Epithelial cell of proximal tubule (primary cell): Measurements from ENCODE around the gene TRIP13. TPM values are rescaled to one million over a fixed set of nuclear protein-coding genes. Genes with fewer than 3 reads are reported as not detected.
"Not testable (repeated sequence)": the region's sequence is repeated elsewhere in the genome, so short reads cannot be mapped to it uniquely, and the experiment has no call there.

Experiments used
- DNase-seq: peaks from one replicate; pipeline ENCODE4 v3.0.0-alpha.2; 2011; ENCODE audit warnings: low read depth
- H3K4me3 ChIP-seq: 2 replicates; pipeline ENCODE4 v1.5.1; 2011; ENCODE audit warnings: low read depth, mild to moderate bottlenecking, low read length
- CTCF ChIP-seq: conservative IDR thresholded peaks from 2 replicates; pipeline ENCODE4 v1.5.1; 2012; ENCODE audit warnings: low read depth, mild to moderate bottlenecking, low read length
- total RNA-seq: library from RNA; depleted of rRNA; stranded (reverse); fragments of >200 nt; gene quantifications from 2 replicates; pipeline ENCODE4 v1.2.3, GENCODE V29; 2015

The TRIP13 gene
- 66.7 and 99.9 TPM in 2 replicates for total RNA-seq

- no peak for TF ChIP-seq CTCF
- H3K4me3 ChIP-seq, result peak within 1 kb of the TSS; percentile 99
- DNase-seq, result no peak
Observed at GRCh38 chr5:892394-893136, at the start of gene TRIP13, which contains the start of gene BRD9. TSS of gene TRIP13 (plus strand) at chr5:892884. CDS start at chr5:892999, 115 bp downstream. TSS of gene BRD9 (minus strand) at chr5:892801. CDS start at chr5:892657, 144 bp downstream.

- H3K4me3 ChIP-seq, DNase-seq: not testable (repeated sequence)
Observed at GRCh38 chr5:843371-843770, 49.3 kb upstream of the TRIP13 start.

- DNase-seq, H3K4me3 ChIP-seq: not testable (repeated sequence)
Observed at GRCh38 chr5:843926-844325, 48.8 kb upstream of the TRIP13 start.

- not testable (repeated sequence) for DNase-seq, H3K4me3 ChIP-seq
Observed at GRCh38 chr5:844426-844825, 48.3 kb upstream of the TRIP13 start.

GRCh38 chr5:845031-845675, 47.5 kb upstream of the TRIP13 start:
- DNase-seq, H3K4me3 ChIP-seq: not testable (repeated sequence)

GRCh38 chr5:845676-846601, 46.7 kb upstream of the TRIP13 start:
- H3K4me3 ChIP-seq, DNase-seq: not testable (repeated sequence)

GRCh38 chr5:846602-847091, 46.0 kb upstream of the TRIP13 start:
- not testable (repeated sequence) for DNase-seq, H3K4me3 ChIP-seq

- not testable (repeated sequence) for H3K4me3 ChIP-seq, DNase-seq
Observed at GRCh38 chr5:847212-847611, 45.5 kb upstream of the TRIP13 start.

GRCh38 chr5:847736-848135, 44.9 kb upstream of the TRIP13 start:
- not testable (repeated sequence) for H3K4me3 ChIP-seq, DNase-seq

GRCh38 chr5:848671-849111, 44.0 kb upstream of the TRIP13 start:
- DNase-seq, result no peak
- TF ChIP-seq CTCF, result no peak
- H3K4me3 ChIP-seq, result no peak overlapping the region
